HG02759 (cell line): Measurements from ENCODE around the gene KYAT1.

Source experiments
- ATAC-seq: cut with Tn5 transposase; IDR thresholded peaks from one replicate; pipeline ENCODE4 v1.9.1; 2021; ENCODE audit warnings: mild to moderate bottlenecking, moderate library complexity; ENCODE audit not compliant: unreplicated experiment

Gene KYAT1

GRCh38 chr9:128786681-128787601 lies 94.8 kb downstream of the KYAT1 start, which contains the start of gene TBC1D13:
Gene TBC1D13 (plus strand): TSS chr9:128787253. CDS start chr9:128787354, 101 bp downstream.
- peak; percentile 96 for ATAC-seq

GRCh38 chr9:128785427-128785826 lies 96.3 kb downstream of the KYAT1 start:
- ATAC-seq, result no peak
